Gastrocnemius medialis (tissue), 4 donors: ENCODE data around the gene OXA1L. TPM values are rescaled to one million over a fixed set of nuclear protein-coding genes. Genes with fewer than 3 reads are reported as not detected.

Experiments
- ATAC-seq, 2 donors: fragments of 150-250 bp; one replicate each; pipeline ENCODE4 v1.9.1; 2016
- DNase-seq, 2 donors: peaks; one replicate each; pipeline ENCODE4 v3.0.0-alpha.2; 2019
- H3K27ac ChIP-seq, 4 donors: fragments of 200-600 bp; sonication (generic); 1 replicate in 1 of 4; 2 replicates in 3 of 4; pipeline ENCODE4 v1.5.1; 2016 to 2018; ENCODE audit warnings: mild to moderate bottlenecking in 2 of 4, moderate library complexity in 1 of 4
- H3K27me3 ChIP-seq, 3 donors: fragments of 200-600 bp; sonication (generic) in 2 of 3; 1 replicate in 1 of 3; 2 replicates in 2 of 3; pipeline versions ENCODE4 v1.5.1 to v1.6.0; 2016 to 2019; ENCODE audit warnings: mild to moderate bottlenecking in 1 of 3, moderate library complexity in 1 of 3
- H3K36me3 ChIP-seq, 2 donors: fragments of 200-600 bp; sonication (generic) in 1 of 2; one replicate each; pipeline ENCODE4 v1.5.1; 2017 to 2018
- H3K4me1 ChIP-seq, 2 donors: fragments of 200-600 bp; sonication (generic) in 1 of 2; one replicate each; pipeline ENCODE4 v1.5.1; 2016 to 2017; ENCODE audit warnings: mild to moderate bottlenecking in 2 of 2
- H3K4me3 ChIP-seq, 4 donors: fragments of 200-600 bp; sonication (generic) in 3 of 4; 1 replicate in 1 of 4; 2 replicates in 3 of 4; pipeline ENCODE4 v1.5.1; 2016 to 2019; ENCODE audit warnings: mild to moderate bottlenecking in 2 of 4
- H3K9me3 ChIP-seq, 3 donors: fragments of 200-600 bp; sonication (generic) in 2 of 3; 1 replicate in 1 of 3; 2 replicates in 2 of 3; pipeline ENCODE4 v1.5.1; 2016 to 2019
- POLR2A ChIP-seq, 2 donors: fragments of 450-650 bp; IDR thresholded peaks; one replicate each; pipeline ENCODE4 v1.6.1; 2017; ENCODE audit warnings: antibody characterized with exemption in 2 of 2, mild to moderate bottlenecking in 2 of 2, moderate library complexity in 2 of 2
- in situ Hi-C, 4 donors: fragments of 200-750 bp; cut with MboI; loops; one replicate each; pipeline versions ENCODE4 v1.15.0 to v1.8.0; 2017; ENCODE audit warnings: low sequenced_read_pairs in 4 of 4
- intact Hi-C: fragments of 100-400 bp; cut with DNase I; formaldehyde crosslinking; loops from one replicate; pipeline ENCODE4 v1.15.1; 2023; ENCODE audit warnings: low total_unique reads
- total RNA-seq, 4 donors: library from RNA; depleted of rRNA; stranded (reverse); fragments of >200 nt; gene quantifications; one replicate each; pipeline versions ENCODE4 v1.1.0 to v1.2.3, GENCODE V29; 2016
- TF ChIP-seq, protein P1 (sequence below), 5 experiments: fragments of 450-650 bp in 3 of 5; fragments of 200-600 bp in 2 of 5; sonication (generic) in 2 of 5; IDR thresholded peaks in 4 of 5; conservative IDR thresholded peaks in 1 of 5; 1 replicate in 4 of 5; 2 replicates in 1 of 5; pipeline ENCODE4 v1.5.1; 2016 to 2019; ENCODE audit warnings: antibody characterized with exemption in 5 of 5, mild to moderate bottlenecking in 3 of 5, moderate library complexity in 3 of 5

Gene OXA1L
- total RNA-seq, 4 donors from 2014 or later: 83.5 to 135 (median 114) TPM

DNA sequence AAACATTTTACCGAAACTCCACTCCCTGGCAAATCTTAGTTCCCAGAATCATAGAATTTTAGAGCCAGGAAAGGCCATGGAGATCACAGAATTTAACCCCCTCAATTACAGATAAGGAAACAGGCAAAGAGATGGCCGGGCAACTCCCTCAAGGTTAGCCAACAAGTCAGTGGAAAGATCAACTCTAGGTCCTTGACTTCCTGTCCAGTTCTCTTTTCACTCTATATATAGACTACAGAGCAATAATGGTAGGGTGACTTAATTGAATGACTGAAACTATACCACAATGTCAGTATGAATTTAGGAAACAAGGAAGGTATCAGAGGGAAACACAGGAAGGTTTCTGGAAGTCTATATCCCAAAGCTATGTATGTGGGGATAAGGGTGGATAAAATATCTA, 11.6 kb downstream of the OXA1L start:
- TF ChIP-seq POLR2A (IDR thresholded peaks at IDR 0.05): no peak
- TF ChIP-seq, protein P1, sequence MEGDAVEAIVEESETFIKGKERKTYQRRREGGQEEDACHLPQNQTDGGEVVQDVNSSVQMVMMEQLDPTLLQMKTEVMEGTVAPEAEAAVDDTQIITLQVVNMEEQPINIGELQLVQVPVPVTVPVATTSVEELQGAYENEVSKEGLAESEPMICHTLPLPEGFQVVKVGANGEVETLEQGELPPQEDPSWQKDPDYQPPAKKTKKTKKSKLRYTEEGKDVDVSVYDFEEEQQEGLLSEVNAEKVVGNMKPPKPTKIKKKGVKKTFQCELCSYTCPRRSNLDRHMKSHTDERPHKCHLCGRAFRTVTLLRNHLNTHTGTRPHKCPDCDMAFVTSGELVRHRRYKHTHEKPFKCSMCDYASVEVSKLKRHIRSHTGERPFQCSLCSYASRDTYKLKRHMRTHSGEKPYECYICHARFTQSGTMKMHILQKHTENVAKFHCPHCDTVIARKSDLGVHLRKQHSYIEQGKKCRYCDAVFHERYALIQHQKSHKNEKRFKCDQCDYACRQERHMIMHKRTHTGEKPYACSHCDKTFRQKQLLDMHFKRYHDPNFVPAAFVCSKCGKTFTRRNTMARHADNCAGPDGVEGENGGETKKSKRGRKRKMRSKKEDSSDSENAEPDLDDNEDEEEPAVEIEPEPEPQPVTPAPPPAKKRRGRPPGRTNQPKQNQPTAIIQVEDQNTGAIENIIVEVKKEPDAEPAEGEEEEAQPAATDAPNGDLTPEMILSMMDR (IDR thresholded peaks at IDR 0.05 in 4 of 5, conservative IDR thresholded peaks at IDR 0.05 in 1 of 5): no peak
- H3K4me1 ChIP-seq: no peaks in the 10 kb centered on the region
- H3K36me3 ChIP-seq: peaks cover 0 to 7% of the 10 kb centered on the region in 2 donors
- no peaks in the 10 kb centered on the region for H3K27me3 ChIP-seq
- DNase-seq (no peak), ATAC-seq (no peak)
- intact Hi-C loops (no loop called here), in situ Hi-C loops (no loop called here)
- no peak overlapping the region for H3K27ac ChIP-seq
- H3K9me3 ChIP-seq: no peaks in the 10 kb centered on the region
- H3K4me3 ChIP-seq: no peak overlapping the region

DNA sequence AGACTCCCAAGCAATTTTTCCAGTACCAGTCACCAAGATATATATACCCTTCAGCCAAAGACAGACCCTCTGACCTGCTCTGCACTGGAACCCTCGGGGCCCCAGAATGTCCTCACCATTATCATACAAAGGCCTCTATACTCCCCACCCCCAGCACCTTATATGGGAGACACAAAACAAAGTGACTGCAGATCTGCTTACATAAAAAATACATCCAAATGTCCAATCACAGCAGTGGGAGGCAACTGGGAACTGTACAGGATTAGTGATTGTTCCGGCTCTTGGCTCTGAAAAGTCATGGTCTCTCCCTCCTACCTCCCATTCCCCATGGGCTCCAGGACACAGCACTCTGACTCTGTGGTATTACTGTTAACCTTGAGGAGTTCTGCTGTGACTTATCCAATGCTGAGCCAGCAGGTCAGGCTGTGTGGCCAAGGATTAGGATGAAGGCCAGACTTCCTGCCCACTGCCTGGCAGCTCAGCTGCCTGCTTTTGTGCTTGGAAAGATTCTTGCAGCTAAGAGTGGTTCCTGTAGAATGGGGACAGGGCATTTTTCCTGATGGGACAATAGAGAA, 13.7 kb downstream of the OXA1L start:
- no peaks in the 10 kb centered on the region for H3K4me1 ChIP-seq
- no peak overlapping the region for H3K4me3 ChIP-seq
- no peak for ATAC-seq
- in situ Hi-C loops (no loop called here), intact Hi-C loops (no loop called here)
- H3K27ac ChIP-seq: no peak overlapping the region
- no peaks in the 10 kb centered on the region for H3K9me3 ChIP-seq
- no peaks in the 10 kb centered on the region for H3K27me3 ChIP-seq
- no peak for DNase-seq
- no peaks in the 10 kb centered on the region for H3K36me3 ChIP-seq
- TF ChIP-seq, protein P1 (IDR thresholded peaks at IDR 0.05 in 4 of 5, conservative IDR thresholded peaks at IDR 0.05 in 1 of 5): no peak
- TF ChIP-seq POLR2A (IDR thresholded peaks at IDR 0.05): no peak

DNA sequence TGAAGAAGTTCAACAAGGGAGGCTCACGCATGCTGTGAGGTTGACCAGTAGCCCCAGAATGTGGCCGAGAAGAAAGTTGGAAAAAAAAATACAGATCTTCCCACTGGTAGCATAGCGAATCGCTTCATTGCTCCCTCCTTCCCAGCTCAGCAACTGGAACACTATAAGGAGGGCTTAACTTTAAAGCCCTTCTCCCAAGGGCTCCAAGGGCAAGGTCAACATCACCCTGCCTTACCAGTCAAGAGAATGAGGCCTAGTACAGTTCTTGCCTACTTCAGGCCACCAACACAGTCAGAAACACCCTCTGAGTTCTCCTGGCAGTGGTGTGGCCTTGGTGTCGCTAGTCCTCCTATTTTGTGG, 14.4 kb downstream of the OXA1L start:
- H3K4me1 ChIP-seq: no peaks in the 10 kb centered on the region
- H3K27ac ChIP-seq: no peak overlapping the region
- in situ Hi-C loops: no loop called here
- ATAC-seq (no peak), DNase-seq (no peak)
- intact Hi-C loops: no loop called here
- no peaks in the 10 kb centered on the region for H3K36me3 ChIP-seq
- no peak overlapping the region for H3K4me3 ChIP-seq
- no peaks in the 10 kb centered on the region for H3K9me3 ChIP-seq
- H3K27me3 ChIP-seq: no peaks in the 10 kb centered on the region
- no peak for TF ChIP-seq POLR2A (IDR thresholded peaks at IDR 0.05)
- TF ChIP-seq, protein P1 (IDR thresholded peaks at IDR 0.05 in 4 of 5, conservative IDR thresholded peaks at IDR 0.05 in 1 of 5): no peak

DNA sequence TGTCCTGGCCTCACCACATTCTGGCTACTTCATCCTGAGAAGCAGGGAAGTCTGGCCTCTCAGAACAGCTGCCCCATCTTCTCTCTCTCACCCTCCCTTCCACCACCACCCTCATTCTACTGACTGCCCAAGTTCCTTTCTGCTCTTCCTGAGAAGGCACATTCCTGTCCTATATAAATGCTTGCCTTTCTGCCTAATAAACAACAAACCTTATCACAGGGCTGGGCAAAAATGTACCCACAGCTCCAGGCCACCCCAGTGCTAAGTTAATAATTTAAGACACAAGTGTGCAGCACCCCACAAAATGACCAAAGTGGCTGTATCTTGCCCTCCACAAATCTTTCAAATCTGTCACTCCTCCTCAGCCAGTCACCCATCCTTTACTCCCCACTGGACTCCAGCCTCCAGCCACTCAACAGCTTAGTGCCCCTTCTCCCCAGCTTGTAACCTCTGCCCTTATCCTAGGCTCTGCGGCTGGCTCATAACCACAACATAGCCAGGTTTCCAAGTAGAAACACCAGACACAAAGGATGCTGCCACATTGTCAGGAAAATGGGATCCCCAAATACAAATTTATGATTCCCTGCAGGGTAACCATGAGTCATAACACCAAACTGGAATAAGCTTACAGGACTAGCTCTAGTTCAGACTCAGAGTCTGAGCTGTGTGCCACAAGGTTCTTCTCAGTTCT, 15.0 kb downstream of the OXA1L start:
- ATAC-seq (no peak), DNase-seq (no peak)
- Histone ChIP-seq H3K27ac (no peak overlapping the region), H3K36me3 (no peaks in the 10 kb centered on the region), H3K27me3 (no peaks in the 10 kb centered on the region), H3K9me3 (no peaks in the 10 kb centered on the region), H3K4me3 (no peak overlapping the region), H3K4me1 (no peaks in the 10 kb centered on the region)
- TF ChIP-seq POLR2A (IDR thresholded peaks at IDR 0.05): no peak
- TF ChIP-seq, protein P1 (IDR thresholded peaks at IDR 0.05 in 4 of 5, conservative IDR thresholded peaks at IDR 0.05 in 1 of 5): no peak
- in situ Hi-C loops: no loop called here
- intact Hi-C loops: no loop called here
